ENCODE data around the gene GNAT3.

Gene GNAT3

DNA sequence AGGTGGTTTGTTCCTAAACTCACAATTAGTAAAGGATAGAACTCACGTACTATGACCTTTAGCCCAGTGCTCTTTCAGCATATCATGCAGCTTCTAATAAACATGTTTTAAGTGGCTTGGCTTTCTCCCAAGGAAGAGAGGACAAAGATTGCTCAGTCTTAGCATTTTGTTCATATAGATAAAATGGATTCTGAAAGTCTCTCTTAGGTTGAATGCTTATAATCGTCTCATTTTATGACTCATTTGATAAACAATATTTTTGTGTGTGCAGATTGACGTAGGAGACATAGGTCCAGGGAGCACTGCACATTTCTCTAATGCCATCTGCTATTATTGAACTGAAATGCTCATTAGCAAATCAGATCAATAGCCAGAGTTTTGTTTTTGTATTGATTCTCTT lies 44.8 kb downstream of the GNAT3 start:
- TF ChIP-seq, protein P1, sequence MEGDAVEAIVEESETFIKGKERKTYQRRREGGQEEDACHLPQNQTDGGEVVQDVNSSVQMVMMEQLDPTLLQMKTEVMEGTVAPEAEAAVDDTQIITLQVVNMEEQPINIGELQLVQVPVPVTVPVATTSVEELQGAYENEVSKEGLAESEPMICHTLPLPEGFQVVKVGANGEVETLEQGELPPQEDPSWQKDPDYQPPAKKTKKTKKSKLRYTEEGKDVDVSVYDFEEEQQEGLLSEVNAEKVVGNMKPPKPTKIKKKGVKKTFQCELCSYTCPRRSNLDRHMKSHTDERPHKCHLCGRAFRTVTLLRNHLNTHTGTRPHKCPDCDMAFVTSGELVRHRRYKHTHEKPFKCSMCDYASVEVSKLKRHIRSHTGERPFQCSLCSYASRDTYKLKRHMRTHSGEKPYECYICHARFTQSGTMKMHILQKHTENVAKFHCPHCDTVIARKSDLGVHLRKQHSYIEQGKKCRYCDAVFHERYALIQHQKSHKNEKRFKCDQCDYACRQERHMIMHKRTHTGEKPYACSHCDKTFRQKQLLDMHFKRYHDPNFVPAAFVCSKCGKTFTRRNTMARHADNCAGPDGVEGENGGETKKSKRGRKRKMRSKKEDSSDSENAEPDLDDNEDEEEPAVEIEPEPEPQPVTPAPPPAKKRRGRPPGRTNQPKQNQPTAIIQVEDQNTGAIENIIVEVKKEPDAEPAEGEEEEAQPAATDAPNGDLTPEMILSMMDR (IDR thresholded peaks at IDR 0.05; ENCODE audit: low read depth, low read length), result no peak
- no peak for DNase-seq (ENCODE audit: extremely low read depth, low read depth)

DNA sequence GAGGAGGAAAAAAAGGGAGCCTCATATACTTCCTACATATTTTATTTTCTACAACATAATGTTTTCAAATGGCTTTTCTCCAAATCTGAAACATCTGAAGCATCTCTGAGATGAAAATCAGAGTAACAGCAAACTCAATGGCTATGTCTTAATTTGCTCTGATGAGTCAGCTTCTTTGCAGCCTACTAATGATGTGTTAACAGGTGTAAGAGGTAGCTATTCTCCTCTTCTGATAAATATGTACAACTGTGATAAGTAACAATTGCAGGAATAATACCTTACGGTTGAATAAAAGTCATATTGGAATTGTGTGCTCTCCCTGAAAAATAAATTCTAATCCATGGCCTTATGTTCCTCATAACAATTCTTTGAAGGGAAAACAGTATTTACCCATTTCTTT lies 45.2 kb downstream of the GNAT3 start:
- TF ChIP-seq, protein P1 (IDR thresholded peaks at IDR 0.05; ENCODE audit: low read depth, low read length), result no peak

DNA sequence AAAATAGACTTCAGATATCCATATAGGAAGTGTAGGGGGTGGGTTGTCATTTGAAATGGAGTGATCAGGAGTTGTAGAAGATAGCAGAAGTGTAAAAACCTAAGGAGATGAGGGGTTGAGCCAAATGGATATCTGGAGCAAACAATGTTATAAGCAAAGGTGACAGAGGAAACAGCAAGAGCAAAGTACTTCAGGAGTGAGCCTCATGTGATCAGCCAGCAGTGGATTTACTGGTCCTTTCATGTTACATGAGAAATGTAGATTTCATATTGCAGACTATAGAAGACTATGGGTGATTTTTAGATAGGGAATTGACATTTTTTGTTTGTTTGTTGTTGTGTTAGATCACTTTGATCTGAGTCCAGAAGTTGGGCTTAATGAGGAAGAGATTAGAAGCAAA lies 47.7 kb downstream of the GNAT3 start:
- DNase-seq (ENCODE audit: extremely low read depth, low read depth), result no peak
- TF ChIP-seq, protein P1 (IDR thresholded peaks at IDR 0.05; ENCODE audit: low read depth, low read length), result no peak

More for the DNA sequence above, 45.2 kb downstream of the GNAT3 start:
- DNase-seq (ENCODE audit: extremely low read depth, low read depth), result no peak

DNA sequence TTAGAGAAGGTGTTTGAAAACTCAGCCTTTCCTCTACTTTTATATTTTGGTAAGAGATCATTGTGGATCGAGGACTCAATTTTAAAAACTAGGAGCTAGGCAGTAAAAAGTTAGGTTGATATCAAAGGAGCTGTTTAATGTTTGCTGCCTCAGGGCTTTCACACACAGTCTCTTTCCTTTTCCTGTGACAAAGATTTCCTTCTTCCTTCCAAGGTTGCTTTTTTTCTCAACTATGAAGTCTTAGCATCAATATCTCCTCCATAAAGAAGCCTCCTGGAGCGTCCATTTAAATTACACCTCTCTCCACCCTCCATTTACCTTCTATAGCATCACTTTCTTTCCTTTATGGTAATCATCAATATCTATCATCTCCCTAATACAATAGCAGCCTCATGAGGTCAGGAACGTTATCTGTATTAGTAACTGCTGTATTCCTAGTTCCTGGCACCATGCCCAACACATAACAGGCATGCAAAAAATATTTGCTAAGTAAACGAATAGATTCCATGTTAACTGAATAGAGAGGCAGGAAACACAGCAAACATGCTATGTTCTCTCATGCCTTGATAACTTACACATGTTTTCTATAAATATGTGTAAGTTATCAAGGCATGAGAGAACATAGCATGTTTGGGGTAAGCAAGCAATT lies 48.5 kb downstream of the GNAT3 start:
- DNase-seq (ENCODE audit: extremely low read depth, low read depth), result no peak
- TF ChIP-seq, protein P1 (IDR thresholded peaks at IDR 0.05; ENCODE audit: low read depth, low read length), result no peak

DNA sequence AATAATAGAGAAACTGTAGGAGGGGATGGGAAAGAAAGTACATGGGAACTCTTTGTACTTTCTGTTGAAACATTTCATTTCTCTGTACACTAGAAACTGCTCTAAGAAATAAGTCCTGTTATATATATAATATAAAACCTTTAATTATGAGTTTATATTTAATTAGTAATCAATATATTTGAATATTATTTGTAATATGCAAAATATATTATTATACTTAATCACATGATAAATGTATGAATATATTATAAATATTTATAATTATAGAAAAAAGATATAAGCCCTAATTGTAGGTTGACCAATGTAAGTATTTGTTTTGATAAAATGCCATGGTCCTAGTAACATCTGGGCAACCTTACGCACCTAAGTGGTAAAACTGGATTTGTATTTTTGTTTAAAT lies 51.0 kb downstream of the GNAT3 start:
- TF ChIP-seq, protein P1 (IDR thresholded peaks at IDR 0.05; ENCODE audit: low read depth, low read length), result no peak
- DNase-seq (ENCODE audit: extremely low read depth, low read depth), result no peak

DNA sequence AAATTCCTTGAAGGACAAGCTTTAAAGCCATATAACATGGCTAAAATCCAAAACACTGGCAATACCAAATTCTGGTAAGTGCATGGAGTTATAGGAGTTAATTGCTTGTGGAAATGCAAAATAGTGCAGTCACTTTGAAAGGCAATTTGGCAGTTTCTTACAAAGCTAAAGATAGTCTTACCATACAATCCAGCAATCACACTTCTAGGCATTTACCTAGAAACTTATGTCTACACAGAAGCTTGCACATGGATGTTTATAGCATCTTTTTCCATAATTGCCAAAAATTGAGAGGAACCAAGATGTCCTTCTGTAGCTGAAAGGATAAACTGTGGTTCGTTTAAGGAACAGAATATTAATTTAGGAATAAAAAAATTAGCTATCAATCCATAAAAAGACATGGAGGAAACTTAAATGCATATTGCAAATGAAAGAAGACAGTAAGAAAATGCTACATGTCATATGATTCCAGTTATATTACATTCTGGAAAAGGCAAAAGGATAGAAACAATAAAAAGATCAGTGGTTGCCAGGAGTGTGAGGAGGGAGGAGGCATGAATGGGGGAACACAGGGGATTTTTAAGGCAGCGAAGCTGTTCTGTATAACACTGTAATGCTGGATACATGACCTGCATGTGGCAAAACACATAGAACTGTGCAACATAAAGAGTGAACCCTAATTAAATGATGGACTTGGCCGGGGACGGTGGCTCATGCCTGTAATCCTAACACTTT lies 51.9 kb downstream of the GNAT3 start:
- TF ChIP-seq, protein P1 (IDR thresholded peaks at IDR 0.05; ENCODE audit: low read depth, low read length), result no peak
- no peak for DNase-seq (ENCODE audit: extremely low read depth, low read depth)
